ENCODE results near the gene DCLRE1C. TPM values are rescaled to one million over a fixed set of nuclear protein-coding genes. Genes with fewer than 3 reads are reported as not detected.

Gene DCLRE1C
- total and polyA plus RNA-seq, 12 donors: 1.8 to 13.4 (median 8.3) TPM

DNA sequence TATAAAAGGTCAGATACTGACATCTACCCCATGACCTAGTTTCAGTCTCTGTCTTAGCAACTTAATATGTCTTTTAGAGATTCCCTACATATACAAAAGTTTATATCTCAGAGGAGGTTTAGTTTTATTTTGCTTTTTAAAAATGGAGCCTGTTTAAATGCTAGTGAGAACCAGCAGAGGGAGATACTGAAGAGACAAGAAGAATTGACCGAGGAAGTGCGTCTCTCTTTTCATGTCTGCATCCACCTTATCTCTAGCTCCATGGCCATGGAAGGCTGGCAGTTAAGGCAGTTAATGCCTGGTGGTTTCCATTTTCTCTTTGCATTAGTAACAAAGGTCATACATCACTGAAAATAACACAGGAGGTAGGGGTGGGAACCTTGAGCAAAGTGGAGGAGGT, 64.6 kb downstream of the DCLRE1C start:
- intact Hi-C loops (cut with DNase I): no loop called here
- WGBS, 4 donors: 37 to 56% (median 45%) methylated on average over 2 of the region's 2 CpGs
- no peaks in the 10 kb centered on the region for H3K9me3 ChIP-seq (replicated peaks in 1 of 3)

DNA sequence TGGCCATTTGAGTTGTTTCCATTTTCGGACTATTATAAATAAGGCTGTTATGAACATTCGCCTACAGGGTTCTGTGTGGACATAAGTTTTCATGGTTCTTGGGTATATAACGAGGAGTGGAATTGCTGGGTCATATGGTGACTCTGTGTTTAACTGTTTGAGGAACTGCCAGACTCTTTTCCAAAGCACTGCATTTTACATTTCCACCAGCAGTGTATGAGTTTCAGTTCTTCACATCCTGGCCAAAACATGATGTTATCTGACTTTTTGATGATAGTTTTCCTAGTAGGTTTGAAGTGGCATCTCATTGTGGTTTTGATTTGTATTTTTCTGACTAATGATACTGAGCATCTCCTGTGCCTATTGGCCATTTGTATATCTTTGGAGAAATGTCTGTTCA, 69.8 kb downstream of the DCLRE1C start:
- no peak for DNase-seq
- Histone ChIP-seq H3K4me3 (no peak overlapping the region), H3K27ac (no peak overlapping the region), H3K9me3 (replicated peaks in 1 of 3) (no peaks in the 10 kb centered on the region), H3K4me1 (replicated peaks in 1 of 2) (peaks cover 0 to 17% of the 10 kb centered on the region in 2 donors), H3K27me3 (no peaks in the 10 kb centered on the region), H3K36me3 (replicated peaks in 1 of 2) (no peaks in the 10 kb centered on the region)
- no peak for TF ChIP-seq POLR2A (IDR thresholded peaks at IDR 0.05)
- TF ChIP-seq, protein P1, sequence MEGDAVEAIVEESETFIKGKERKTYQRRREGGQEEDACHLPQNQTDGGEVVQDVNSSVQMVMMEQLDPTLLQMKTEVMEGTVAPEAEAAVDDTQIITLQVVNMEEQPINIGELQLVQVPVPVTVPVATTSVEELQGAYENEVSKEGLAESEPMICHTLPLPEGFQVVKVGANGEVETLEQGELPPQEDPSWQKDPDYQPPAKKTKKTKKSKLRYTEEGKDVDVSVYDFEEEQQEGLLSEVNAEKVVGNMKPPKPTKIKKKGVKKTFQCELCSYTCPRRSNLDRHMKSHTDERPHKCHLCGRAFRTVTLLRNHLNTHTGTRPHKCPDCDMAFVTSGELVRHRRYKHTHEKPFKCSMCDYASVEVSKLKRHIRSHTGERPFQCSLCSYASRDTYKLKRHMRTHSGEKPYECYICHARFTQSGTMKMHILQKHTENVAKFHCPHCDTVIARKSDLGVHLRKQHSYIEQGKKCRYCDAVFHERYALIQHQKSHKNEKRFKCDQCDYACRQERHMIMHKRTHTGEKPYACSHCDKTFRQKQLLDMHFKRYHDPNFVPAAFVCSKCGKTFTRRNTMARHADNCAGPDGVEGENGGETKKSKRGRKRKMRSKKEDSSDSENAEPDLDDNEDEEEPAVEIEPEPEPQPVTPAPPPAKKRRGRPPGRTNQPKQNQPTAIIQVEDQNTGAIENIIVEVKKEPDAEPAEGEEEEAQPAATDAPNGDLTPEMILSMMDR (IDR thresholded peaks at IDR 0.05): no peak
- intact Hi-C loops (cut with DNase I): no loop called here
- 92 to 93% (median 92%) methylated on average over 3 of the region's 3 CpGs for WGBS, 4 donors

More for the DNA sequence above, 64.6 kb downstream of the DCLRE1C start:
- no peak for DNase-seq
- H3K27ac ChIP-seq: no peak overlapping the region
- H3K27me3 ChIP-seq: no peaks in the 10 kb centered on the region
- H3K4me3 ChIP-seq: no peak overlapping the region
- no peaks in the 10 kb centered on the region for H3K36me3 ChIP-seq (replicated peaks in 1 of 2)
- peaks cover 0 to 5% of the 10 kb centered on the region in 2 donors for H3K4me1 ChIP-seq (replicated peaks in 1 of 2)
- TF ChIP-seq, protein P1 (IDR thresholded peaks at IDR 0.05): peak in 5 of 6 experiments; percentile 30 to 44 (median 37)
- TF ChIP-seq POLR2A (IDR thresholded peaks at IDR 0.05): no peak

DNA sequence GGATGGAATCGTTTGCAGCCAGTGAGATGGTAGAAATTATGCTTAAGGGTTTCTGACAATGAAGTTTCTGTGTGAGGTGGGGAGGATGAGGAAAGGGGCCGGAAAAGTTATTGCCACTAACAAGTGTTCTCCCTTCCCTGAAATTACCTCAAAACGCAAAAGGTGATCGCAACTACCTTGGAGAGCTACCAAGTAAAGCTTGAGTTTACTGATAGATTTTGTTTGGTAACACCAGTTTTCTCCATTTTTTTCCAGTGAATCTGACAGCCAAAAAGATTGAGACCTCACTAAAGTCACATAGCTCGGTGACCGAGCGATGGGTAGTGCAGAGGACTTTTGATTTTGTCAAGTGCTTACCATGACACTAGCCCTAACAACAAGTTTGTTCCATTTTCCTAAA, 73.7 kb downstream of the DCLRE1C start:
- H3K4me3 ChIP-seq: peak overlapping the region in 1 of 4 donors; percentile 94
- TF ChIP-seq, protein P1 (IDR thresholded peaks at IDR 0.05): no peak
- H3K27ac ChIP-seq: no peak overlapping the region
- intact Hi-C loops (cut with DNase I): no loop called here
- DNase-seq: no peak
- H3K27me3 ChIP-seq: no peaks in the 10 kb centered on the region
- H3K36me3 ChIP-seq (replicated peaks in 1 of 2): no peaks in the 10 kb centered on the region
- H3K9me3 ChIP-seq (replicated peaks in 1 of 3): no peaks in the 10 kb centered on the region
- peaks cover 0 to 30% of the 10 kb centered on the region in 2 donors for H3K4me1 ChIP-seq (replicated peaks in 1 of 2)
- 55 to 64% (median 61%) methylated on average over 7 of the region's 7 CpGs for WGBS, 4 donors

DNA sequence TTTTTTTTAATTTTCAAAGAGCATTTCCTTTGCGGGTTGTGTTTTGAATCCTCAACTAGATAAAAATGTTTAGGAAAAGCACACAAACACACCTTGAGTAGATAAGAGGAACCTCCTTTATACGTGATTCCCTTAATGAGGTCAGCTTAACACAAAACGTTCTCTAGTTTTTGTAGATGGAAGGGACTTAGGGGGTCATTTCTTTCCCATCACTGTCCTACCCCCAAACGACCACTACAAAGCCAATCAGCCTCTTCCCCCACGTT, 74.0 kb downstream of the DCLRE1C start:
- no peak for TF ChIP-seq POLR2A (IDR thresholded peaks at IDR 0.05)
- TF ChIP-seq, protein P1 (IDR thresholded peaks at IDR 0.05): no peak
- Histone ChIP-seq H3K36me3 (replicated peaks in 1 of 2) (no peaks in the 10 kb centered on the region), H3K27ac (no peak overlapping the region), H3K4me3 (peak overlapping the region in 2 of 4 donors; percentile 77 to 94), H3K9me3 (replicated peaks in 1 of 3) (no peaks in the 10 kb centered on the region), H3K4me1 (replicated peaks in 1 of 2) (peaks cover 3 to 31% of the 10 kb centered on the region in 2 donors), H3K27me3 (no peaks in the 10 kb centered on the region)
- 0 to 3% (median 2%) methylated on average over 5 of the region's 5 CpGs for WGBS, 4 donors
- no peak for DNase-seq
- intact Hi-C loops (cut with DNase I): no loop called here

Measured in adrenal gland (tissue), 12 donors.